ENCODE data around the gene HMGN1. TPM values are rescaled to one million over a fixed set of nuclear protein-coding genes. Genes with fewer than 3 reads are reported as not detected.

Gene HMGN1
- polyA plus RNA-seq, 3 donors from 2014 or later = 191 to 322 (median 247) TPM

- DNase-seq = no peak
- H3K36me3 Mint-ChIP-seq = peaks cover 0 to 8% (median 0%) of the 10 kb centered on the region in 3 donors
- H3K27ac Mint-ChIP-seq = no peak overlapping the region
- peaks cover 6 to 10% of the 10 kb centered on the region in 2 donors for H3K4me1 Mint-ChIP-seq
- no peak overlapping the region for H3K4me3 Mint-ChIP-seq
- no peaks in the 10 kb centered on the region for H3K9me3 Mint-ChIP-seq
- peaks cover 13 to 23% (median 14%) of the 10 kb centered on the region in 3 donors for H3K27me3 Mint-ChIP-seq (ENCODE audit: low read depth in 3 of 3)
Observed at GRCh38 chr21:39317134-39318090, 31.5 kb downstream of the HMGN1 start.

- Mint-ChIP-seq H3K4me1 (peaks cover 12 to 17% of the 10 kb centered on the region in 2 donors), H3K36me3 (peaks cover 0 to 7% (median 0%) of the 10 kb centered on the region in 3 donors), H3K27me3 (ENCODE audit: low read depth in 3 of 3) (peaks cover 16 to 30% (median 18%) of the 10 kb centered on the region in 3 donors), H3K9me3 (peaks cover 0 to 2% (median 0%) of the 10 kb centered on the region in 6 donors), H3K27ac (no peak overlapping the region), H3K4me3 (no peak overlapping the region)
- no peak for DNase-seq
Observed at GRCh38 chr21:39316729-39317128, 32.2 kb downstream of the HMGN1 start.

DNA sequence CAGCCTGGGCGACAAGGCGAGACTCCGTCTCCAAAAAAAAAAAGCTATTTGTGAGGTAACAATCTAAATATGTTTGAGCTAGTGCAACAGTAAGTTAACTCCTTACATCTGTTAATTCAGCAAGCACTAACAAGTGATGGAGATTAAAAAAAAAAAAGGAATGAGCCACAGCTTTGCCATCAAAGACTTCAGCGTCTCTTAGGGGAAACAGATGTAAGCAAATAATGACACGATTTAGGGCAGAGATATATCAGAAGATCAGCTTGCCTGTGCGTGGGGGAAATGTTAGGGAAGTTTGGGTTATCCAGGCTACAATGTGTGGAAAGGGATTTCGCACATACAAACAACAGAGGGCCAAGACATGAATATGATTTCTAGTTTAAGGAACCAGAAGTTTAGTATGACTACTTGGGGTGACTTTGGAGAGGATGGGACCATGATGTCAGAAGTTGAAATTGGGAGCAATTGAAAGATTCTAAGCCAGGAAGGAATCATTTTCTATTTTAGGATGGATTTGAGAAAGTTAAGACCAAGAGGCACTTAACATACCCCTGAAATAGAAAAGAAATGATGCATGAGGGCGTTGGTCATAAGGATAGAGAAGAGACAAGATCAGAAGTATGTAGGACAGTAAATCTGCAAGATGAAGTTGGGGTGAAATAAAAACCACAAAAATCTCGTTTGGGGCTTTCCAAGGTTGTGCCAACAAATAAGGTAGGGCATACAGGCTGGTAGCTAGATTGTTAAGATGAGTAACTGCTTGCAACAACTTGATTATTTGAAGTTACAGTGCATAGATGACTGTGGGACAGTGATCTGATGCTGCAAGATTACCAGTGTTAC lies 33.1 kb downstream of the HMGN1 start:
- H3K27me3 Mint-ChIP-seq (ENCODE audit: low read depth in 3 of 3) = peaks cover 16 to 32% (median 18%) of the 10 kb centered on the region in 3 donors
- peak overlapping the region in 2 of 5 donors; percentile 4 to 14 for H3K4me3 Mint-ChIP-seq
- peak overlapping the region in 4 of 6 donors; percentile 1 to 27 (median 20) for H3K27ac Mint-ChIP-seq
- H3K36me3 Mint-ChIP-seq = peaks cover 0 to 4% (median 1%) of the 10 kb centered on the region in 3 donors
- peaks cover 0 to 2% (median 0%) of the 10 kb centered on the region in 6 donors for H3K9me3 Mint-ChIP-seq
- H3K4me1 Mint-ChIP-seq = peaks cover 20 to 26% of the 10 kb centered on the region in 2 donors
- no peak for DNase-seq

GRCh38 chr21:39314143-39315027 lies 34.5 kb downstream of the HMGN1 start:
- DNase-seq = peak in 1 of 3 donors; percentile 6
- H3K27ac Mint-ChIP-seq = peak overlapping the region; percentile 78 to 90 (median 88)
- peaks cover 0 to 2% (median 0%) of the 10 kb centered on the region in 6 donors for H3K9me3 Mint-ChIP-seq
- peak overlapping the region; percentile 86 to 96 (median 91) for H3K4me3 Mint-ChIP-seq
- peaks cover 0 to 4% (median 4%) of the 10 kb centered on the region in 3 donors for H3K36me3 Mint-ChIP-seq
- peaks cover 16 to 33% (median 16%) of the 10 kb centered on the region in 3 donors for H3K27me3 Mint-ChIP-seq (ENCODE audit: low read depth in 3 of 3)
- H3K4me1 Mint-ChIP-seq = peaks cover 26 to 30% of the 10 kb centered on the region in 2 donors

GRCh38 chr21:39313571-39314142 lies 35.2 kb downstream of the HMGN1 start, which contains the start of gene BRWD1:
Gene BRWD1, minus strand, starts transcription at chr21:39313632. Its CDS starts 141 bp downstream, at chr21:39313491.
- peak within 1 kb of the TSS; percentile 88 to 95 (median 92) for H3K27ac Mint-ChIP-seq
- peaks cover 26 to 32% of the 10 kb centered on the region in 2 donors for H3K4me1 Mint-ChIP-seq
- peaks cover 16 to 33% (median 16%) of the 10 kb centered on the region in 3 donors for H3K27me3 Mint-ChIP-seq (ENCODE audit: low read depth in 3 of 3)
- peaks cover 0 to 2% (median 0%) of the 10 kb centered on the region in 6 donors for H3K9me3 Mint-ChIP-seq
- peaks cover 0 to 4% (median 0%) of the 10 kb centered on the region in 3 donors for H3K36me3 Mint-ChIP-seq
- DNase-seq = peak; percentile 83 to 91 (median 90)
- peak within 1 kb of the TSS; percentile 86 to 96 (median 91) for H3K4me3 Mint-ChIP-seq

GRCh38 chr21:39313042-39313570 lies 35.8 kb downstream of the HMGN1 start:
- no peak for DNase-seq
- Mint-ChIP-seq H3K9me3 (peaks cover 0 to 2% (median 0%) of the 10 kb centered on the region in 6 donors), H3K27ac (peak overlapping the region in 5 of 6 donors; percentile 88 to 91 (median 89)), H3K4me3 (peak overlapping the region; percentile 86 to 96 (median 91)), H3K36me3 (peaks cover 0 to 4% (median 0%) of the 10 kb centered on the region in 3 donors), H3K27me3 (ENCODE audit: low read depth in 3 of 3) (peaks cover 16 to 32% (median 16%) of the 10 kb centered on the region in 3 donors), H3K4me1 (peaks cover 29 to 37% of the 10 kb centered on the region in 2 donors)

- H3K27me3 Mint-ChIP-seq (ENCODE audit: low read depth in 3 of 3) = peaks cover 16 to 32% (median 16%) of the 10 kb centered on the region in 3 donors
- peak; percentile 96 for DNase-seq
- H3K4me3 Mint-ChIP-seq = peak overlapping the region; percentile 72 to 91 (median 87)
- H3K36me3 Mint-ChIP-seq = peaks cover 0 to 4% (median 0%) of the 10 kb centered on the region in 3 donors
- peaks cover 33 to 44% of the 10 kb centered on the region in 2 donors for H3K4me1 Mint-ChIP-seq
- H3K27ac Mint-ChIP-seq = peak overlapping the region; percentile 65 to 95 (median 92)
- peaks cover 0 to 2% (median 0%) of the 10 kb centered on the region in 6 donors for H3K9me3 Mint-ChIP-seq
Observed at GRCh38 chr21:39312112-39313041, 36.5 kb downstream of the HMGN1 start.

- H3K9me3 Mint-ChIP-seq = peaks cover 0 to 2% (median 0%) of the 10 kb centered on the region in 6 donors
Observed at GRCh38 chr21:39311164-39311563, 37.7 kb downstream of the HMGN1 start.

GRCh38 chr21:39307466-39307865 lies 41.4 kb downstream of the HMGN1 start:
- Mint-ChIP-seq H3K4me3 (no peak overlapping the region), H3K27ac (peak overlapping the region in 5 of 6 donors; percentile 3 to 80 (median 39))
- no peak for DNase-seq

More at GRCh38 chr21:39311164-39311563, 37.7 kb downstream of the HMGN1 start:
- DNase-seq = no peak
- H3K27me3 Mint-ChIP-seq (ENCODE audit: low read depth in 3 of 3) = peaks cover 16 to 32% (median 16%) of the 10 kb centered on the region in 3 donors
- no peak overlapping the region for H3K4me3 Mint-ChIP-seq
- H3K4me1 Mint-ChIP-seq = peaks cover 33 to 49% of the 10 kb centered on the region in 2 donors
- H3K36me3 Mint-ChIP-seq = peaks cover 0 to 4% (median 0%) of the 10 kb centered on the region in 3 donors
- H3K27ac Mint-ChIP-seq = peak overlapping the region in 4 of 6 donors; percentile 53 to 93 (median 60)

DNA sequence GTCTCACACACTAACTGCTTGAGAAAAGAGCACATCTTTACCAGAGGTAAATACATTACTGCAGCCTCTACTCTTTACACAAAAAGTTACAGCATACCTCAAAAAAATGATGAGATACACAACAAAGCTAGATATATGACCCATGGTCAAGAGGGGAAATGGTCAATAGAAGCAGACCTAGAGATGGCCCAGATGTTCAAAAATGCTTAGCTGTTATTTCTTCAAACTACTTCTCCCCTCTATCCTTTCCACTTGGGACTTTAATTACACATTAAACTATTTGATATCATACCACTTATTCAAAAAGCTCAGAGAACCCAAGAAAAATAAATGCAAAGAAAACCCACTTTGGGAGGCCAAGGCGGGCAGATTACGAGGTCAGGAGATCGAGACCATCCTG lies 48.3 kb downstream of the HMGN1 start:
- Mint-ChIP-seq H3K4me1 (peaks cover 24 to 71% of the 10 kb centered on the region in 2 donors), H3K36me3 (peaks cover 21 to 40% (median 28%) of the 10 kb centered on the region in 3 donors), H3K9me3 (peaks cover 0 to 4% (median 4%) of the 10 kb centered on the region in 6 donors), H3K27me3 (ENCODE audit: low read depth in 3 of 3) (peaks cover 0 to 2% (median 0%) of the 10 kb centered on the region in 3 donors), H3K27ac (peak overlapping the region in 2 of 6 donors; percentile 23 to 56), H3K4me3 (no peak overlapping the region)
- DNase-seq = no peak

More at GRCh38 chr21:39307466-39307865, 41.4 kb downstream of the HMGN1 start:
- peaks cover 0 to 4% (median 4%) of the 10 kb centered on the region in 3 donors for H3K36me3 Mint-ChIP-seq
- peaks cover 31 to 49% of the 10 kb centered on the region in 2 donors for H3K4me1 Mint-ChIP-seq
- peaks cover 0 to 2% (median 0%) of the 10 kb centered on the region in 6 donors for H3K9me3 Mint-ChIP-seq
- peaks cover 5 to 14% (median 5%) of the 10 kb centered on the region in 3 donors for H3K27me3 Mint-ChIP-seq (ENCODE audit: low read depth in 3 of 3)

DNA sequence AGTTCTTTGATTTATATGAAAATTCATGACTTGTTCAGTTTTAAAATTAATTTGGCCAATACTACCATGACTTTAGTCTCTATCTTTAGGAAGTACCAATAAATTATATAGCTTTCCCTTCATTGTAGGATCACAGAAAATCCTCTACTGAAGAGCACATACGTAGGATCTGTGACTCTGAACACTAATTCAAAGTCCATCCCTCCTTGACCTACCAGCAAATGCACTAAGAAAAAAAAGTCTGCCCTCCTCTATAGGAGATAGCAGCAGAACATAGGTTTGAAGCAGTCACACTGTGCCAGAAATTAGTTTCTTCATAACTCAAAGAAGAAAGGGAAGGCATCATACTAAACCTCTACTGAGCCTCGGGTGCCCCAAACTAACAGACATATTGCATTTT lies 52.0 kb downstream of the HMGN1 start:
- Mint-ChIP-seq H3K27me3 (ENCODE audit: low read depth in 3 of 3) (no peaks in the 10 kb centered on the region), H3K4me3 (no peak overlapping the region), H3K36me3 (peaks cover 27 to 67% (median 38%) of the 10 kb centered on the region in 3 donors), H3K9me3 (peaks cover 0 to 4% (median 4%) of the 10 kb centered on the region in 6 donors), H3K4me1 (peaks cover 20 to 73% of the 10 kb centered on the region in 2 donors), H3K27ac (no peak overlapping the region)
- DNase-seq = no peak
